ENCODE measurements around the gene ASS1. TPM values are rescaled to one million over a fixed set of nuclear protein-coding genes. Genes with fewer than 3 reads are reported as not detected.

ASS1 gene
- polyA plus RNA-seq, 1 donor, result 43.6 TPM

GRCh38 chr9:130458027-130458803, 13.5 kb downstream of the ASS1 start:
- no peak for DNase-seq

GRCh38 chr9:130458804-130459067, 14.0 kb downstream of the ASS1 start:
- DNase-seq, result no peak

GRCh38 chr9:130459151-130459550, 14.4 kb downstream of the ASS1 start:
- no peak for DNase-seq

GRCh38 chr9:130459941-130460669, 15.3 kb downstream of the ASS1 start:
- DNase-seq, result no peak

- DNase-seq, result peak; percentile 43
These were observed 16.5 kb downstream of the ASS1 start for GRCh38 chr9:130461218-130461630.

- DNase-seq, result no peak
These were observed 17.0 kb downstream of the ASS1 start for GRCh38 chr9:130461731-130462130.

GRCh38 chr9:130462685-130463540, 18.2 kb downstream of the ASS1 start:
- DNase-seq, result no peak

- no peak for DNase-seq
These were observed 19.3 kb downstream of the ASS1 start for GRCh38 chr9:130463763-130464745.

- no peak for DNase-seq
These were observed 20.8 kb downstream of the ASS1 start for GRCh38 chr9:130465383-130466096.

GRCh38 chr9:130466537-130467217, 21.9 kb downstream of the ASS1 start:
- no peak for DNase-seq

GRCh38 chr9:130467316-130467715, 22.6 kb downstream of the ASS1 start:
- no peak for DNase-seq

- DNase-seq, result no peak
These were observed 23.8 kb downstream of the ASS1 start for GRCh38 chr9:130468566-130468965.

GRCh38 chr9:130470269-130470668, 25.5 kb downstream of the ASS1 start:
- DNase-seq, result no peak

GRCh38 chr9:130470950-130471349, 26.2 kb downstream of the ASS1 start:
- DNase-seq, result no peak

GRCh38 chr9:130471411-130472183, 26.8 kb downstream of the ASS1 start:
- no peak for DNase-seq

GRCh38 chr9:130472184-130472705, 27.5 kb downstream of the ASS1 start:
- DNase-seq, result no peak

GRCh38 chr9:130473009-130473408, 28.2 kb downstream of the ASS1 start:
- DNase-seq, result no peak

GRCh38 chr9:130473566-130473965, 28.8 kb downstream of the ASS1 start:
- DNase-seq, result no peak

GRCh38 chr9:130474106-130474505, 29.3 kb downstream of the ASS1 start:
- DNase-seq, result no peak
